ENCODE data around the gene TCF25. TPM values are rescaled to one million over a fixed set of nuclear protein-coding genes. Genes with fewer than 3 reads are reported as not detected.

TCF25 gene
- polyA plus RNA-seq, 1 donor from 2014 or later, result 135 TPM

- Mint-ChIP-seq H3K36me3 (peaks cover 6% of the 10 kb centered on the region), H3K27me3 (no peaks in the 10 kb centered on the region), H3K9me3 (no peaks in the 10 kb centered on the region), H3K4me3 (no peak overlapping the region), H3K4me1 (peaks cover 0 to 9% (median 7%) of the 10 kb centered on the region in 3 donors), H3K27ac (peak overlapping the region in 2 of 3 donors; percentile 56 to 78)
Measured at GRCh38 chr16:89884041-89884421, 10.6 kb downstream of the TCF25 start.

DNA sequence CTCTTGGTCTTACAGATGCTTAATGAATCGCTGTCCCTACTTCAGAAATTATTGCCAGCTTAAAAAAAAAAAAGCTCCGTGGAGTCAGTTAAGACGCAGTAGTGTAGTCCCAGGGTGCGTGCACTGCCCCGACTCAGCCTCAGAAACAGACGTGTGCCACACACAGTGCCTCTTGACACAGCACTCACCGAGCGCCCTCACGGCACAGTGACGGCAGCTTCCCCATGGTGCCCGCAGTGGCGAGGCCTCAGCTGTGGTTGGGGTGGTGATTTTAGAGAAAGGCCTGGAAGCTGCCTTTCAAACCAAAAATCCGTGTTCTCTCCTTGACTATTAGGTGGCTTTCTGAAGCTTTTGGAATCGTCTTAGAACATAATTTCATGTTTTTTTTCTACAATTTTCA, 13.9 kb downstream of the TCF25 start:
- H3K27me3 Mint-ChIP-seq, result no peaks in the 10 kb centered on the region
- H3K27ac Mint-ChIP-seq, result peak overlapping the region; percentile 57 to 70 (median 59)
- H3K9me3 Mint-ChIP-seq, result no peaks in the 10 kb centered on the region
- peaks cover 4% of the 10 kb centered on the region for H3K36me3 Mint-ChIP-seq
- H3K4me1 Mint-ChIP-seq, result peaks cover 0 to 5% (median 5%) of the 10 kb centered on the region in 3 donors
- no peak overlapping the region for H3K4me3 Mint-ChIP-seq

DNA sequence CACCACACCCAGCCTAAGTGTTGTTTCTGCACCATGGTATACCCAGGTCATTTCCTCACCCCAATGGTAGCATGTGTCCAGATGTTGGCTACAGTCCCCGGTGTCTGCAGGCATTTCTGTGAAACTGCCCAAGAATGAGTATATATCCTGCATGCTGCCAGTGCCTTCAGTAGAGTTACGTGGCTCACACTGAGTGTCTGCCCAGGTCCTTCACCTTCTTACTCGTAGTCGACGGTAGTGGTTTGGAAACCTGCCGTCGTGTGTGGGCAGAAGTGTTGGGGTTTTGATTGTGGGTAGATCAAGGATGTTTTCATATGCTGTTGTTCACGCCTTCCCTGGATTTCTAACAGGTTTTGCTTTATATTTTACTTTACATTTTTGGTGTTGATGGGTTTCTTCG, 16.8 kb downstream of the TCF25 start:
- H3K27ac Mint-ChIP-seq, result peak overlapping the region in 1 of 3 donors; percentile 39
- no peaks in the 10 kb centered on the region for H3K27me3 Mint-ChIP-seq
- H3K36me3 Mint-ChIP-seq, result peaks cover 2% of the 10 kb centered on the region
- H3K4me1 Mint-ChIP-seq, result peaks cover 0 to 2% (median 0%) of the 10 kb centered on the region in 3 donors
- no peak overlapping the region for H3K4me3 Mint-ChIP-seq
- H3K9me3 Mint-ChIP-seq, result no peaks in the 10 kb centered on the region

- H3K27ac Mint-ChIP-seq, result peak overlapping the region in 1 of 3 donors; percentile 46
Measured at GRCh38 chr16:89890886-89891657, 17.7 kb downstream of the TCF25 start.

DNA sequence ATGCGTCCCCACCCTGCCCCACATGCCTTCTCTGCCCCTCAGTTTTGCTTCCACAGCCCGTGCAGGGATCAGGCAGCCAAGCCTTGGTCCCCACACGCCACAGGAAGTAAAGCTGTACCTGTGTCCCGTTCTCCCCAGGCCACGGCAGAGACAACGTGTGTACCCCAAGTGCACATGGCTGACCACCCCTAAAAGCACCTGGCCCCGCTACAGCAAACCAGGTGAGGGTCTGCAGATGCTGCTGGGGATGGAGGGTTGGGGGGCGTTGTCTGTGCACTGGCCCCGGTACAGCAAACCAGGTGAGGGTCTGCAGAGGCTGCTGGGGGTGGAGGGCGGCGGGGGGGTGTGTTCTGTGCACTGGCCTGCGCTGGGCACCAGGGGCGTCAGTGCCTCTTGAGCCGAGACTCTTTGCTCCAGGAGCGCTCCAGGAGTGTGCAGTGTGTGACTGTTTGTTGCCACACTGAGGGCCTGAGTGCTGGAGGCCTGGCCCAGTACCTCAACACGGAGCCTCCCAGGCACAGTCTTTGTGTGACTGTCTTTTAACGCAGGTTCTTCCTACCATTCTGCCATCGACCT, 18.8 kb downstream of the TCF25 start:
- Mint-ChIP-seq H3K27ac (peak overlapping the region in 1 of 3 donors; percentile 18), H3K4me3 (no peak overlapping the region), H3K9me3 (no peaks in the 10 kb centered on the region), H3K27me3 (no peaks in the 10 kb centered on the region), H3K36me3 (peaks cover 4% of the 10 kb centered on the region), H3K4me1 (no peaks in the 10 kb centered on the region)

More at GRCh38 chr16:89890886-89891657, 17.7 kb downstream of the TCF25 start:
- Mint-ChIP-seq H3K4me1 (no peaks in the 10 kb centered on the region), H3K4me3 (peak overlapping the region in 1 of 4 donors; percentile 6), H3K9me3 (no peaks in the 10 kb centered on the region), H3K27me3 (no peaks in the 10 kb centered on the region), H3K36me3 (peaks cover 4% of the 10 kb centered on the region)

DNA sequence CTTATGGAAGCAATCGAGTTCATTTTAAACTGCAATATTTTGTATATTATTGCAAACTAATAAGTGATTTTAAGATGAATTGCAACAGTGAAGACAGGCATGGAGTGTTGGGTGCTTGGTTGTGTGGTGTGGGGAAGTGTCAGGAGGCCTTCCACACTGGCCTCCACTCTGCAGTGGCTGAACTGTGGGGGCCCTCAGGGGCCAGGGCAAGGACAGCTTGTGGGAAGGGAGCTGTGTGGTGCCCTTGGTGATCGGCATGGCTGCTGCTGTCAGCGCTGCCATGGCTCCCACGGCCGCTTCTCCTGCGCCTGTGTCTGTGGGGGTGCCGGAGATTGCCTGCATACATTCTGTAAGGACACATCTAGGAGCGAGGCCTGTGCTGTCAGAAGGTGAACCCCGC, 19.2 kb downstream of the TCF25 start:
- Mint-ChIP-seq H3K27me3 (no peaks in the 10 kb centered on the region), H3K4me3 (no peak overlapping the region), H3K9me3 (no peaks in the 10 kb centered on the region), H3K36me3 (peaks cover 2% of the 10 kb centered on the region), H3K27ac (peak overlapping the region in 1 of 3 donors; percentile 18), H3K4me1 (no peaks in the 10 kb centered on the region)

- Mint-ChIP-seq H3K27me3 (no peaks in the 10 kb centered on the region), H3K4me1 (no peaks in the 10 kb centered on the region), H3K4me3 (no peak overlapping the region), H3K9me3 (no peaks in the 10 kb centered on the region), H3K36me3 (peaks cover 2% of the 10 kb centered on the region), H3K27ac (no peak overlapping the region)
Measured at GRCh38 chr16:89893642-89894548, 20.5 kb downstream of the TCF25 start.

GRCh38 chr16:89895482-89896250, 22.3 kb downstream of the TCF25 start:
- Mint-ChIP-seq H3K36me3 (peaks cover 5% of the 10 kb centered on the region), H3K27ac (peak overlapping the region in 1 of 3 donors; percentile 28), H3K27me3 (no peaks in the 10 kb centered on the region), H3K4me1 (no peaks in the 10 kb centered on the region), H3K9me3 (no peaks in the 10 kb centered on the region), H3K4me3 (no peak overlapping the region)

DNA sequence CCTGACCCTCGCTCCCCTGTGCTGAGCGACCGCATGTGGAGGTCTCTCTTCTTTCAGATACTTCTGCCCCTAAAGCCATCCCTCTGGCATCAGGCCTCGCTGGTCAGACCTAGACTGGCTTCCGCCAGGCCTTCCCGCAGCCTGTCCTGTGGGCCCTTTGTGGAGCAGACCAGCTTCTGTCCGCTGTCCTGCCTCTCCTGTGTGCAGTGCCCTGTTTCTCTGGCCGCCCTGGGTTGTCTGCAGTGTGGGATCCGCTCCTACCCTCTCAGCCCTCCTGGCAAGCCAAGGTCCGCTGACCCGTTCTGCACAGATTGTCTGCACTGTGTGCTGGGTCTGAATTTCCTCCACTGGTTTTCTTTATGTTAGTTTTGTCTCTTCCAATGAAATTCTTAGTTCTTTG, 23.8 kb downstream of the TCF25 start:
- H3K9me3 Mint-ChIP-seq, result no peaks in the 10 kb centered on the region
- no peaks in the 10 kb centered on the region for H3K27me3 Mint-ChIP-seq
- peaks cover 5% of the 10 kb centered on the region for H3K36me3 Mint-ChIP-seq
- H3K27ac Mint-ChIP-seq, result no peak overlapping the region
- no peak overlapping the region for H3K4me3 Mint-ChIP-seq
- H3K4me1 Mint-ChIP-seq, result no peaks in the 10 kb centered on the region

DNA sequence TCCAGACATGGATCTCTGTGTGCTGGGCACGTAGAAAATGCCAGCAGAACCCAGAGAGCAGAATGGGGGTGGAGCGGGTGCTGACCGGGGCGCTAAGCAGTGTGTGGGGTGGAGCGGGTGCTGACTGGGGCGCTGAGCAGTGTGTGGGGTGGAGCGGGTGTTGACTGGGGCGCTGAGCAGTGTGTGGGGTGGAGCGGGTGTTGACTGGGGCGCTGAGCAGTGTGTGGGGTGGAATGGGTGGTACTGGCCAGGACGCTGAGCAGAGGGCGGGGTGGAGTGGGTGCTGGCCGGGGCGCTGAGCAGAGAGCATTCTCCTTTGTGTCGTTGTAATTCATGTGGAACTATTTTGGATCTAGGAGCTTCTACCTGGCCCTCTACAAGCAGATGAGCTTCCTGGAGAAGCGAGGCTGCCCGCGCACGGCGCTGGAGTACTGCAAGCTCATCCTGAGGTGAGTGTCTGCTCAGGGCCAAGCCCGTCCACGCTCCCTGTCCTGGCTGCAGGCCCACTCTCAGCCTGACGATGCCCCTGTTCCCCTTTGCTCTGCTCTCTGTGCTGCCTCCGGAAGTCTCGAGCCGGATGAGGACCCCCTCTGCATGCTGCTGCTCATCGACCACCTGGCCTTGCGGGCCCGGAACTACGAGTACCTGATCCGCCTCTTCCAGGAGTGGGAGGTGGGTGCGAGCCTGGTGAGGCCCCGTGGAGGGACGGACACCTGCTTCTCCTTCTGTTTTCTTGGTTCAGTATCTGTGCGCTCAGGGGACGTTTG, 25.0 kb downstream of the TCF25 start:
- Mint-ChIP-seq H3K4me1 (no peaks in the 10 kb centered on the region), H3K4me3 (peak overlapping the region in 1 of 4 donors; percentile 32), H3K27me3 (no peaks in the 10 kb centered on the region), H3K27ac (peak overlapping the region in 1 of 3 donors; percentile 87), H3K9me3 (no peaks in the 10 kb centered on the region), H3K36me3 (peaks cover 5% of the 10 kb centered on the region)

GRCh38 chr16:89899879-89900481, 26.6 kb downstream of the TCF25 start:
- H3K27me3 Mint-ChIP-seq, result no peaks in the 10 kb centered on the region
- H3K9me3 Mint-ChIP-seq, result no peaks in the 10 kb centered on the region
- no peak overlapping the region for H3K4me3 Mint-ChIP-seq
- no peaks in the 10 kb centered on the region for H3K4me1 Mint-ChIP-seq
- peak overlapping the region in 1 of 3 donors; percentile 47 for H3K27ac Mint-ChIP-seq
- H3K36me3 Mint-ChIP-seq, result peaks cover 5% of the 10 kb centered on the region

GRCh38 chr16:89900885-89901284, 27.5 kb downstream of the TCF25 start:
- Mint-ChIP-seq H3K27ac (no peak overlapping the region), H3K4me1 (no peaks in the 10 kb centered on the region), H3K36me3 (peaks cover 3% of the 10 kb centered on the region), H3K27me3 (no peaks in the 10 kb centered on the region), H3K4me3 (no peak overlapping the region), H3K9me3 (no peaks in the 10 kb centered on the region)

GRCh38 chr16:89902980-89903379, 29.6 kb downstream of the TCF25 start:
- H3K36me3 Mint-ChIP-seq, result peaks cover 3% of the 10 kb centered on the region
- H3K9me3 Mint-ChIP-seq, result no peaks in the 10 kb centered on the region
- no peaks in the 10 kb centered on the region for H3K4me1 Mint-ChIP-seq
- no peak overlapping the region for H3K27ac Mint-ChIP-seq
- no peak overlapping the region for H3K4me3 Mint-ChIP-seq
- H3K27me3 Mint-ChIP-seq, result no peaks in the 10 kb centered on the region

Data from IgD-negative memory B cell (primary cell).